Choroid plexus epithelial cell (primary cell): ENCODE results near the gene FBXO48.
"Not testable (repeated sequence)": the region's sequence is repeated elsewhere in the genome, so short reads cannot be mapped to it uniquely, and the experiment has no call there.

Experiments
- DNase-seq: peaks from one replicate; pipeline ENCODE4 v3.0.0-alpha.2; 2010; ENCODE audit warnings: low read depth
- H3K4me3 ChIP-seq: 2 replicates; pipeline ENCODE4 v1.5.1; 2011; ENCODE audit warnings: low read depth, mild to moderate bottlenecking, control low read depth, low read length, moderate library complexity
- CTCF ChIP-seq: conservative IDR thresholded peaks from 2 replicates; pipeline ENCODE4 v1.5.1; 2011; ENCODE audit warnings: low read depth, mild to moderate bottlenecking, control low read depth, inconsistent platforms, low read length, moderate library complexity

Gene FBXO48

DNA sequence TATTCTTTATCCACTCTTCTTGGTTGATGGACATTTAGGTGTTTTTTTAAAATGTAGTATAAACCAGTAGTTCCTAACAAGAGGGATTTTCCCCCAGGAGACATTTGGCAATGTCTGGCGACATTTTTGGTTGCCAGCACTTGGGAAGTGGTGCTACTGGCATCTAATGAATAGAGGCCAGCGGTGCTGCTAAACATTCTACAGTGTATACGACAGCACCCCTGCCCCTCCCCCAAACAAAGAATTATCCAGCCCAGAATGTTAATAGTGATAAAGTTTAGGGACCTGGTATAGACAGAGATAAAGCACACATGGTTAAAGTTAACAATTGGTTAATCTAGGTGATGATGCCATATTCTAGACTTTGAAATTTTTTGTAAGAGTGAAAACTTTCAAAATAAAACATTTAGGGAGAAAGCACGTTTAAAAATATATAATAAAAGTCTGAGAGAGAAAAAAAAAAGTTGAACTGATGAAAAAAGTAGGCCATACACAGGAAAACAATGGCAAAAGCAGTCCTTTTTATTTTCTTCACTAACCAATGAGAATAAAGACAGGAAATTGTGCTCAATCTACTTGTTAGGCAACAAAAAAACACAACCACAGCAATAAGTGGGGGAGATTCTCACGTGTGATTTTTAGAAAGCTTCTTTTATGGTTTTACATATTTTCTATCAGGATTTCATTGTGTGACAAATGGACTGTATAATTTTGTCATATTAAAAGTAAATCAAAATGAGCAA is 14.8 kb downstream of the FBXO48 start:
- H3K4me3 ChIP-seq, result no peak overlapping the region
- no peak for TF ChIP-seq CTCF
- no peak for DNase-seq

DNA sequence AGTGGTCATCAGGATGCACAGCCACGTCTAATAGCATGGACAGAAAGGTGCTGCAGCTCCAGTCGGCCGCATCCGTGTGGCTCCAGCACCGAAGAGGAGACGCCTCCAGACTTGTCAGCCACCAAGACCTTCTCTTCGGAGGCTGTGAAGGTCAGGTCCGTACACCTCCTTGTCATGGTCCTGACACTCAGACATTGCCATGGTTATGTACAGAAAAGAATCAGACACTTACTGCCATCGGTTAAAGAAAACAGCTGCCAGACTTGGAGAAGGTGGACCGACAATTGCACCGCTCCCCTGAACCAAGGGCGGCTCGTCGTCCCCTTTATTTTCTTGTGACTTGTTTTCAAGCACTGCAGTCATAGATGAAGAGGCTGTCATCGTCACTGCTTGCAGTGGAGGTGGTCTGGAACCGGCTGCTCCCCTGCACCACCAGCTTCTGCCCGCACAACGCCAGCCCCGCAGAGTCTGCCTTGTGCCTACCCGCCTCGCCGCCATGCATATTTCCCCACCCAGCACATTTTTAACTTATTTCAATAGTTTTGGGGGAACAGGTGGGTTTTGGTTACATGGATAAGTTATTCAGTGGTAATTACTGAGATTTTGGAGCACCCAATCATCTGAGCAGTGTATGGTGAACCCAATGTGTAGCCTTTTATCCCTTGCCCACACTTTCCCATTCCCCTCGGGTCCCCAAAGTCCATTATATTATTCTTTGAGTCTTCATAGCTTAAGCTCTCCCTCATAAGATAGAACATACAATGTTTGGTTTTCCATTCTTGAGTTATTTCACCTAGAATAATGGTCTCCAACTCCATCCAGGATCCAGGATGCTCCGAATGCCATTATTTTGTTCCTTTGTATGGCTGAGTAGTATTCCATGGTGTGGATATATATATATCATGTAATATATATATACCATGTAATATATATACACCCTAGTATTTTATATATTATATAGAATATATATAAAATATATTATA is 18.1 kb downstream of the FBXO48 start:
- no peak for DNase-seq
- TF ChIP-seq CTCF, result no peak
- no peak overlapping the region for H3K4me3 ChIP-seq

GRCh38 chr2:68447118-68447517 is 20.0 kb downstream of the FBXO48 start:
- no peak for TF ChIP-seq CTCF
- H3K4me3 ChIP-seq, result no peak overlapping the region
- DNase-seq, result no peak

- not testable (repeated sequence) for DNase-seq, H3K4me3 ChIP-seq
These were observed 20.7 kb downstream of the FBXO48 start for GRCh38 chr2:68446425-68446824.

- no peak for TF ChIP-seq CTCF
- H3K4me3 ChIP-seq, result no peak overlapping the region
- DNase-seq, result no peak
These were observed 25.1 kb downstream of the FBXO48 start for GRCh38 chr2:68441994-68442322.

GRCh38 chr2:68441179-68441993 is 25.7 kb downstream of the FBXO48 start:
- peak; percentile 96 for TF ChIP-seq CTCF
- H3K4me3 ChIP-seq, result no peak overlapping the region
- peak; percentile 93 for DNase-seq
